ENCODE measurements around the gene FBLN2.

Gene FBLN2

GRCh38 chr3:13682331-13683013, 133.5 kb downstream of the FBLN2 start:
- no peak overlapping the region for H2AK5ac ChIP-seq (ENCODE audit: low read depth, low read length)
- no peak overlapping the region for H3K4ac ChIP-seq (ENCODE audit: low read length)
- no peak for DNase-seq (ENCODE audit: low spot score)
- no peak overlapping the region for H2AFZ ChIP-seq (ENCODE audit: low read length)
- no peaks in the 10 kb centered on the region for H3K27me3 ChIP-seq (ENCODE audit: control insufficient read depth in 3 of 3, insufficient read depth in 3 of 3, low read depth in 1 of 3, low read length in 3 of 3)
- peak overlapping the region; percentile 58 for H3K23ac ChIP-seq (ENCODE audit: low read depth, low read length, poor library complexity)
- H2BK120ac ChIP-seq (ENCODE audit: low read depth, low read length) = peak overlapping the region; percentile 13
- H3K4me1 ChIP-seq (ENCODE audit: control insufficient read depth in 2 of 2, insufficient read depth in 1 of 2, low read depth in 1 of 2, low read length in 2 of 2) = peaks cover 5 to 6% of the 10 kb centered on the region in 2 donors
- H3K14ac ChIP-seq (ENCODE audit: low read length) = peak overlapping the region; percentile 47
- no peaks in the 10 kb centered on the region for H3K9me3 ChIP-seq (replicated peaks in 1 of 2; ENCODE audit: control insufficient read depth in 2 of 2, insufficient read depth in 1 of 2, low read depth in 1 of 2, low read length in 2 of 2)
- no peak overlapping the region for H3K4me3 ChIP-seq (ENCODE audit: low read length in 2 of 2)
- peak overlapping the region; percentile 85 for H4K91ac ChIP-seq (ENCODE audit: low read depth, low read length, poor library complexity)
- peak overlapping the region; percentile 78 for H3K9ac ChIP-seq (ENCODE audit: low read depth, low read length, poor library complexity)
- H3K79me1 ChIP-seq (ENCODE audit: low read depth, low read length) = no peaks in the 10 kb centered on the region
- no peak overlapping the region for H3K27ac ChIP-seq (replicated peaks; ENCODE audit: low read length)
- peak overlapping the region; percentile 53 for H2BK12ac ChIP-seq (ENCODE audit: low read length)
- H3K18ac ChIP-seq (ENCODE audit: low read length) = peak overlapping the region; percentile 69
- H2BK5ac ChIP-seq (ENCODE audit: low read length) = no peak overlapping the region
- H4K8ac ChIP-seq (ENCODE audit: low read depth, low read length) = no peak overlapping the region
- H3K36me3 ChIP-seq (replicated peaks in 1 of 2; ENCODE audit: control insufficient read depth in 2 of 2, insufficient read depth in 2 of 2, low read length in 2 of 2) = no peaks in the 10 kb centered on the region
- no peak overlapping the region for H3K4me2 ChIP-seq (ENCODE audit: insufficient read depth, low read length, poor library complexity, severe bottlenecking)
- H2BK15ac ChIP-seq (ENCODE audit: low read length) = no peak overlapping the region
- 100% methylated on average over 1 of the region's 16 CpGs; no CpG with 5 or more reads in 1 of the 2 donors for WGBS, 2 donors (ENCODE audit: extremely low coverage in 2 of 2, insufficient read length in 2 of 2, insufficient replicate concordance in 1 of 2)

GRCh38 chr3:13683288-13683687, 134.4 kb downstream of the FBLN2 start:
- Histone ChIP-seq H3K79me1 (ENCODE audit: low read depth, low read length) (no peaks in the 10 kb centered on the region), H4K8ac (ENCODE audit: low read depth, low read length) (no peak overlapping the region), H3K23ac (ENCODE audit: low read depth, low read length, poor library complexity) (peak overlapping the region; percentile 89), H3K9ac (ENCODE audit: low read depth, low read length, poor library complexity) (peak overlapping the region; percentile 78), H3K4me3 (ENCODE audit: low read length in 2 of 2) (no peak overlapping the region), H2AK5ac (ENCODE audit: low read depth, low read length) (no peak overlapping the region), H2AFZ (ENCODE audit: low read length) (no peak overlapping the region), H3K4ac (ENCODE audit: low read length) (no peak overlapping the region), H3K14ac (ENCODE audit: low read length) (peak overlapping the region; percentile 84), H4K91ac (ENCODE audit: low read depth, low read length, poor library complexity) (peak overlapping the region; percentile 38), H3K36me3 (replicated peaks in 1 of 2; ENCODE audit: control insufficient read depth in 2 of 2, insufficient read depth in 2 of 2, low read length in 2 of 2) (no peaks in the 10 kb centered on the region), H2BK120ac (ENCODE audit: low read depth, low read length) (no peak overlapping the region), H2BK12ac (ENCODE audit: low read length) (peak overlapping the region; percentile 86), H3K4me2 (ENCODE audit: insufficient read depth, low read length, poor library complexity, severe bottlenecking) (no peak overlapping the region), H3K4me1 (ENCODE audit: control insufficient read depth in 2 of 2, insufficient read depth in 1 of 2, low read depth in 1 of 2, low read length in 2 of 2) (peaks cover 12 to 14% of the 10 kb centered on the region in 2 donors), H2BK15ac (ENCODE audit: low read length) (no peak overlapping the region), H3K9me3 (replicated peaks in 1 of 2; ENCODE audit: control insufficient read depth in 2 of 2, insufficient read depth in 1 of 2, low read depth in 1 of 2, low read length in 2 of 2) (no peaks in the 10 kb centered on the region), H3K27ac (replicated peaks; ENCODE audit: low read length) (no peak overlapping the region), H2BK5ac (ENCODE audit: low read length) (peak overlapping the region; percentile 6), H3K27me3 (ENCODE audit: control insufficient read depth in 3 of 3, insufficient read depth in 3 of 3, low read depth in 1 of 3, low read length in 3 of 3) (peaks cover 0 to under 1% (median 0%) of the 10 kb centered on the region in 3 experiments), H3K18ac (ENCODE audit: low read length) (peak overlapping the region; percentile 60)
- no peak for DNase-seq (ENCODE audit: low spot score)
- WGBS, 2 donors (ENCODE audit: extremely low coverage in 2 of 2, insufficient read length in 2 of 2, insufficient replicate concordance in 1 of 2) = 100% methylated on average over 2 to 3 of the region's 4 CpGs

- no peak overlapping the region for H4K91ac ChIP-seq (ENCODE audit: low read depth, low read length, poor library complexity)
- H4K8ac ChIP-seq (ENCODE audit: low read depth, low read length) = no peak overlapping the region
- H3K23ac ChIP-seq (ENCODE audit: low read depth, low read length, poor library complexity) = peak overlapping the region; percentile 89
- no peaks in the 10 kb centered on the region for H3K79me1 ChIP-seq (ENCODE audit: low read depth, low read length)
- no peak overlapping the region for H3K4ac ChIP-seq (ENCODE audit: low read length)
- peak overlapping the region; percentile 86 for H2BK12ac ChIP-seq (ENCODE audit: low read length)
- peak overlapping the region; percentile 78 for H3K9ac ChIP-seq (ENCODE audit: low read depth, low read length, poor library complexity)
- H3K18ac ChIP-seq (ENCODE audit: low read length) = peak overlapping the region; percentile 60
- H3K14ac ChIP-seq (ENCODE audit: low read length) = peak overlapping the region; percentile 84
- peak overlapping the region; percentile 62 for H2AK5ac ChIP-seq (ENCODE audit: low read depth, low read length)
- H2BK5ac ChIP-seq (ENCODE audit: low read length) = peak overlapping the region; percentile 6
- no peaks in the 10 kb centered on the region for H3K36me3 ChIP-seq (replicated peaks in 1 of 2; ENCODE audit: control insufficient read depth in 2 of 2, insufficient read depth in 2 of 2, low read length in 2 of 2)
- H3K4me2 ChIP-seq (ENCODE audit: insufficient read depth, low read length, poor library complexity, severe bottlenecking) = no peak overlapping the region
- no peaks in the 10 kb centered on the region for H3K9me3 ChIP-seq (replicated peaks in 1 of 2; ENCODE audit: control insufficient read depth in 2 of 2, insufficient read depth in 1 of 2, low read depth in 1 of 2, low read length in 2 of 2)
- no peak for DNase-seq (ENCODE audit: low spot score)
- H2BK15ac ChIP-seq (ENCODE audit: low read length) = peak overlapping the region; percentile 59
- no CpG with 5 or more reads among the region's 11 CpGs for WGBS, 2 donors (ENCODE audit: extremely low coverage in 2 of 2, insufficient read length in 2 of 2, insufficient replicate concordance in 1 of 2)
- H3K4me3 ChIP-seq (ENCODE audit: low read length in 2 of 2) = no peak overlapping the region
- no peak overlapping the region for H2BK120ac ChIP-seq (ENCODE audit: low read depth, low read length)
- no peak overlapping the region for H3K27ac ChIP-seq (replicated peaks; ENCODE audit: low read length)
- no peak overlapping the region for H2AFZ ChIP-seq (ENCODE audit: low read length)
- peaks cover 12 to 17% of the 10 kb centered on the region in 2 donors for H3K4me1 ChIP-seq (ENCODE audit: control insufficient read depth in 2 of 2, insufficient read depth in 1 of 2, low read depth in 1 of 2, low read length in 2 of 2)
- peaks cover 0 to 3% (median 0%) of the 10 kb centered on the region in 3 experiments for H3K27me3 ChIP-seq (ENCODE audit: control insufficient read depth in 3 of 3, insufficient read depth in 3 of 3, low read depth in 1 of 3, low read length in 3 of 3)
Measured at GRCh38 chr3:13683772-13684171, 134.8 kb downstream of the FBLN2 start.

- Histone ChIP-seq H3K4ac (ENCODE audit: low read length) (no peak overlapping the region), H3K27me3 (ENCODE audit: control insufficient read depth in 3 of 3, insufficient read depth in 3 of 3, low read depth in 1 of 3, low read length in 3 of 3) (peaks cover 0 to 6% (median 0%) of the 10 kb centered on the region in 3 experiments), H3K4me2 (ENCODE audit: insufficient read depth, low read length, poor library complexity, severe bottlenecking) (no peak overlapping the region), H4K91ac (ENCODE audit: low read depth, low read length, poor library complexity) (no peak overlapping the region), H2BK120ac (ENCODE audit: low read depth, low read length) (no peak overlapping the region), H3K4me3 (ENCODE audit: low read length in 2 of 2) (no peak overlapping the region), H3K9ac (ENCODE audit: low read depth, low read length, poor library complexity) (no peak overlapping the region), H2BK15ac (ENCODE audit: low read length) (peak overlapping the region; percentile 59), H3K4me1 (ENCODE audit: control insufficient read depth in 2 of 2, insufficient read depth in 1 of 2, low read depth in 1 of 2, low read length in 2 of 2) (peaks cover 12 to 17% of the 10 kb centered on the region in 2 donors), H3K14ac (ENCODE audit: low read length) (no peak overlapping the region), H3K79me1 (ENCODE audit: low read depth, low read length) (no peaks in the 10 kb centered on the region), H2AFZ (ENCODE audit: low read length) (no peak overlapping the region), H2BK5ac (ENCODE audit: low read length) (no peak overlapping the region), H2AK5ac (ENCODE audit: low read depth, low read length) (peak overlapping the region; percentile 62), H3K36me3 (replicated peaks in 1 of 2; ENCODE audit: control insufficient read depth in 2 of 2, insufficient read depth in 2 of 2, low read length in 2 of 2) (no peaks in the 10 kb centered on the region), H3K27ac (replicated peaks; ENCODE audit: low read length) (no peak overlapping the region), H2BK12ac (ENCODE audit: low read length) (no peak overlapping the region), H3K9me3 (replicated peaks in 1 of 2; ENCODE audit: control insufficient read depth in 2 of 2, insufficient read depth in 1 of 2, low read depth in 1 of 2, low read length in 2 of 2) (no peaks in the 10 kb centered on the region), H3K23ac (ENCODE audit: low read depth, low read length, poor library complexity) (no peak overlapping the region), H3K18ac (ENCODE audit: low read length) (peak overlapping the region; percentile 58), H4K8ac (ENCODE audit: low read depth, low read length) (no peak overlapping the region)
- WGBS, 2 donors (ENCODE audit: extremely low coverage in 2 of 2, insufficient read length in 2 of 2, insufficient replicate concordance in 1 of 2) = no CpG with 5 or more reads among the region's 12 CpGs
- DNase-seq (ENCODE audit: low spot score) = no peak
Measured at GRCh38 chr3:13684350-13684749, 135.4 kb downstream of the FBLN2 start.

Measured in neuronal stem cell (in vitro differentiated cells).